ENCODE measurements around the gene STEAP4. TPM values are rescaled to one million over a fixed set of nuclear protein-coding genes. Genes with fewer than 3 reads are reported as not detected.

The STEAP4 gene
- total RNA-seq, 1 donor from 2014 or later: 0.54 TPM

- H3K4me1 Mint-ChIP-seq (ENCODE audit: unreplicated experiment): peaks cover 3% of the 10 kb centered on the region
- no peak overlapping the region for H3K4me3 Mint-ChIP-seq (ENCODE audit: unreplicated experiment)
- no peaks in the 10 kb centered on the region for H3K27me3 Mint-ChIP-seq (ENCODE audit: unreplicated experiment)
- no peak for DNase-seq (ENCODE audit: low spot score)
- H3K9me3 Mint-ChIP-seq (ENCODE audit: unreplicated experiment): no peaks in the 10 kb centered on the region
- TF ChIP-seq CTCF (IDR thresholded peaks at IDR 0.05; ENCODE audit: unreplicated experiment): no peak
- peak overlapping the region; percentile 90 for H3K27ac Mint-ChIP-seq (ENCODE audit: unreplicated experiment)
- no peaks in the 10 kb centered on the region for H3K36me3 Mint-ChIP-seq (ENCODE audit: low read depth, unreplicated experiment)
These were observed 62.4 kb downstream of the STEAP4 start for GRCh38 chr7:88244258-88244657.

- peak; percentile 68 for TF ChIP-seq CTCF (IDR thresholded peaks at IDR 0.05; ENCODE audit: unreplicated experiment)
- H3K27me3 Mint-ChIP-seq (ENCODE audit: unreplicated experiment): no peaks in the 10 kb centered on the region
- H3K4me1 Mint-ChIP-seq (ENCODE audit: unreplicated experiment): peaks cover 3% of the 10 kb centered on the region
- H3K27ac Mint-ChIP-seq (ENCODE audit: unreplicated experiment): peak overlapping the region; percentile 90
- no peaks in the 10 kb centered on the region for H3K36me3 Mint-ChIP-seq (ENCODE audit: low read depth, unreplicated experiment)
- peak; percentile 26 for DNase-seq (ENCODE audit: low spot score)
- no peaks in the 10 kb centered on the region for H3K9me3 Mint-ChIP-seq (ENCODE audit: unreplicated experiment)
- no peak overlapping the region for H3K4me3 Mint-ChIP-seq (ENCODE audit: unreplicated experiment)
These were observed 63.3 kb downstream of the STEAP4 start for GRCh38 chr7:88243345-88243909.

GRCh38 chr7:88239852-88240251, 66.8 kb downstream of the STEAP4 start:
- no peak for TF ChIP-seq CTCF (IDR thresholded peaks at IDR 0.05; ENCODE audit: unreplicated experiment)
- DNase-seq (ENCODE audit: low spot score): no peak
- Mint-ChIP-seq H3K27ac (ENCODE audit: unreplicated experiment) (no peak overlapping the region), H3K36me3 (ENCODE audit: low read depth, unreplicated experiment) (no peaks in the 10 kb centered on the region), H3K9me3 (ENCODE audit: unreplicated experiment) (no peaks in the 10 kb centered on the region), H3K4me3 (ENCODE audit: unreplicated experiment) (no peak overlapping the region), H3K4me1 (ENCODE audit: unreplicated experiment) (peaks cover 3% of the 10 kb centered on the region), H3K27me3 (ENCODE audit: unreplicated experiment) (no peaks in the 10 kb centered on the region)

GRCh38 chr7:88233828-88234227, 72.9 kb downstream of the STEAP4 start:
- Mint-ChIP-seq H3K36me3 (ENCODE audit: low read depth, unreplicated experiment) (no peaks in the 10 kb centered on the region), H3K4me1 (ENCODE audit: unreplicated experiment) (no peaks in the 10 kb centered on the region), H3K27me3 (ENCODE audit: unreplicated experiment) (no peaks in the 10 kb centered on the region), H3K4me3 (ENCODE audit: unreplicated experiment) (no peak overlapping the region), H3K9me3 (ENCODE audit: unreplicated experiment) (no peaks in the 10 kb centered on the region), H3K27ac (ENCODE audit: unreplicated experiment) (no peak overlapping the region)
- DNase-seq (ENCODE audit: low spot score): no peak
- no peak for TF ChIP-seq CTCF (IDR thresholded peaks at IDR 0.05; ENCODE audit: unreplicated experiment)

- Mint-ChIP-seq H3K9me3 (ENCODE audit: unreplicated experiment) (no peaks in the 10 kb centered on the region), H3K4me3 (ENCODE audit: unreplicated experiment) (no peak overlapping the region), H3K4me1 (ENCODE audit: unreplicated experiment) (no peaks in the 10 kb centered on the region), H3K27ac (ENCODE audit: unreplicated experiment) (no peak overlapping the region), H3K36me3 (ENCODE audit: low read depth, unreplicated experiment) (no peaks in the 10 kb centered on the region), H3K27me3 (ENCODE audit: unreplicated experiment) (no peaks in the 10 kb centered on the region)
- no peak for TF ChIP-seq CTCF (IDR thresholded peaks at IDR 0.05; ENCODE audit: unreplicated experiment)
- no peak for DNase-seq (ENCODE audit: low spot score)
These were observed 76.0 kb downstream of the STEAP4 start for GRCh38 chr7:88230646-88231045.
